Measurements from ENCODE around the gene POR. TPM values are rescaled to one million over a fixed set of nuclear protein-coding genes. Genes with fewer than 3 reads are reported as not detected.

The POR gene
- total and polyA plus RNA-seq, 4 donors: 40.3 to 86.7 (median 72.1) TPM

Small RNAs within 50 kb of the gene (small RNA-seq; reads per million reads assigned to genes)
- gene SNORA14A (ENCODE audit: low replicate concordance): 6.7 reads per million, percentile 95 among the genes with 10 or more reads in this experiment

Other genes starting within 250 kb of the POR start
- 10 to 100 TPM; 26.0 to 29.9 TPM for gene HIP1, start 176.2 kb upstream of the POR start, total RNA-seq
- 10 to 100 TPM; 40.8 to 44.0 TPM for gene HIP1, start 176.2 kb upstream of the POR start, polyA plus RNA-seq (ENCODE audit: insufficient read length in 2 of 2)
- gene CCL26, start 142.9 kb upstream of the POR start, total RNA-seq: 1 to 10 TPM in 1 of 2 donors, not detected in 1; 1.4 TPM
- not detected for gene CCL26, start 142.9 kb upstream of the POR start, polyA plus RNA-seq (ENCODE audit: insufficient read length in 2 of 2)
- not detected for gene CCL24, start 101.3 kb upstream of the POR start, total RNA-seq
- gene CCL24, start 101.3 kb upstream of the POR start, polyA plus RNA-seq (ENCODE audit: insufficient read length in 2 of 2): not detected
- 10 to 100 TPM; 57.2 to 60.8 TPM for gene RHBDD2, start 36.1 kb upstream of the POR start, total RNA-seq
- 100 to 1,000 TPM; 167 to 169 TPM for gene RHBDD2, start 36.1 kb upstream of the POR start, polyA plus RNA-seq (ENCODE audit: insufficient read length in 2 of 2)
- 10 to 100 TPM; 17.2 to 29.3 TPM for gene TMEM120A, start 79.4 kb downstream of the POR start, total RNA-seq
- gene TMEM120A, start 79.4 kb downstream of the POR start, polyA plus RNA-seq (ENCODE audit: insufficient read length in 2 of 2): 100 to 1,000 TPM in 1 of 2 donors, 10 to 100 TPM in 1; 95.4 to 104 TPM
- gene STYXL1, start 132.8 kb downstream of the POR start, total RNA-seq: 10 to 100 TPM; 22.7 to 31.9 TPM
- 10 to 100 TPM; 26.8 to 34.0 TPM for gene STYXL1, start 132.8 kb downstream of the POR start, polyA plus RNA-seq (ENCODE audit: insufficient read length in 2 of 2)
- 10 to 100 TPM; 54.6 to 67.4 TPM for gene MDH2, start 133.0 kb downstream of the POR start, total RNA-seq
- 100 to 1,000 TPM; 264 to 276 TPM for gene MDH2, start 133.0 kb downstream of the POR start, polyA plus RNA-seq (ENCODE audit: insufficient read length in 2 of 2)